CD8-positive, alpha-beta memory T cell (primary cell): ENCODE results near the gene FAM174B. TPM values are rescaled to one million over a fixed set of nuclear protein-coding genes. Genes with fewer than 3 reads are reported as not detected.

ENCODE experiments used
- CTCF ChIA-PET: fragments of 350-600 bp; sonication (Branson Sonifier 250); formaldehyde crosslinking; loops from one replicate; lab custom pipeline; 2021; ENCODE audit warnings: antibody characterized with exemption; lab: Charles Lee
- POLR2A ChIA-PET: fragments of 350-600 bp; sonication (Branson Sonifier 250); formaldehyde crosslinking; loops from one replicate; lab custom pipeline; 2021; ENCODE audit warnings: antibody characterized with exemption; lab: Charles Lee
- DNase-seq, 5 donors: peaks; one replicate each; pipeline versions ENCODE4 v3.0.0 to v3.0.0-alpha.2; 2020 to 2022; ENCODE audit warnings: mixed read lengths in 1 of 5
- H3K27ac ChIP-seq: one replicate; pipeline ENCODE4 v1.7.0; 2013; ENCODE audit warnings: low read depth, mild to moderate bottlenecking, low read length, moderate library complexity
- H3K27me3 ChIP-seq: 2 replicates; pipeline ENCODE4 v1.7.0; 2013; ENCODE audit warnings: low read length, mild to moderate bottlenecking; ENCODE audit not compliant: insufficient read depth, poor library complexity, severe bottlenecking
- H3K36me3 ChIP-seq: 2 replicates; pipeline ENCODE4 v1.7.0; 2013; ENCODE audit warnings: mild to moderate bottlenecking, low read length, moderate library complexity; ENCODE audit not compliant: insufficient read depth
- H3K4me1 ChIP-seq: 2 replicates; pipeline ENCODE4 v1.7.0; 2013; ENCODE audit warnings: mild to moderate bottlenecking, low read length, moderate library complexity; ENCODE audit not compliant: insufficient read depth
- H3K4me3 ChIP-seq: 2 replicates; pipeline ENCODE4 v1.7.0; 2013; ENCODE audit warnings: mild to moderate bottlenecking, low read length
- H3K9me3 ChIP-seq: 2 replicates; pipeline ENCODE4 v1.7.0; 2013; ENCODE audit warnings: mild to moderate bottlenecking, low read length
- H3K27ac Mint-ChIP-seq, 8 donors: one replicate each; pipeline ENCODE4 v1.8.0; 2020 to 2021; ENCODE audit warnings: mixed read lengths in 8 of 8, mild to moderate bottlenecking in 6 of 8, inconsistent platforms in 3 of 8, moderate library complexity in 3 of 8
- H3K27me3 Mint-ChIP-seq, 2 donors: one replicate each; pipeline ENCODE4 v1.8.0; 2020 to 2021; ENCODE audit warnings: mixed read lengths in 2 of 2, mild to moderate bottlenecking in 1 of 2, moderate library complexity in 1 of 2
- H3K36me3 Mint-ChIP-seq, 3 donors: one replicate each; pipeline ENCODE4 v1.8.0; 2020 to 2021; ENCODE audit warnings: mixed read lengths in 3 of 3, inconsistent platforms in 1 of 3, mild to moderate bottlenecking in 1 of 3
- H3K4me1 Mint-ChIP-seq, 3 donors: one replicate each; pipeline ENCODE4 v1.8.0; 2020 to 2021; ENCODE audit warnings: mixed read lengths in 3 of 3, inconsistent platforms in 1 of 3, mild to moderate bottlenecking in 1 of 3
- H3K4me3 Mint-ChIP-seq, 7 donors: one replicate each; pipeline ENCODE4 v1.8.0; 2020 to 2021; ENCODE audit warnings: mixed read lengths in 7 of 7, mild to moderate bottlenecking in 6 of 7, moderate library complexity in 4 of 7, inconsistent platforms in 2 of 7
- H3K9me3 Mint-ChIP-seq, 5 donors: one replicate each; pipeline ENCODE4 v1.8.0; 2020 to 2022; ENCODE audit warnings: mixed read lengths in 5 of 5, mild to moderate bottlenecking in 3 of 5, moderate library complexity in 2 of 5, inconsistent platforms in 1 of 5
- polyA plus RNA-seq: library from polyadenylated mRNA; unstranded; fragments of 300-500 nt; fragmentation: Illumina TruSeq; gene quantifications from one replicate; pipeline ENCODE4 v1.2.3, GENCODE V29; 2021
- total RNA-seq, 2 experiments: library from RNA; stranded (reverse); gene quantifications; one replicate each; pipeline ENCODE4 v1.2.3, GENCODE V29; 2021

FAM174B gene
- total and polyA plus RNA-seq, 3 experiments from 2014 or later = 0.82 to 3.9 (median 3.9) TPM

GRCh38 chr15:92682741-92683510 is 27.4 kb upstream of the FAM174B start:
- no peak overlapping the region for H3K27ac Mint-ChIP-seq
- H3K4me1 ChIP-seq = no peaks in the 10 kb centered on the region

GRCh38 chr15:92681141-92681631 is 25.6 kb upstream of the FAM174B start:
- Mint-ChIP-seq H3K9me3 (peaks cover 0 to 5% (median 4%) of the 10 kb centered on the region in 5 donors), H3K27me3 (peaks cover 5 to 49% of the 10 kb centered on the region in 2 donors), H3K4me1 (no peaks in the 10 kb centered on the region), H3K4me3 (no peak overlapping the region), H3K36me3 (no peaks in the 10 kb centered on the region), H3K27ac (no peak overlapping the region)
- POLR2A ChIA-PET = no interaction called here
- H3K4me1 ChIP-seq = no peaks in the 10 kb centered on the region
- H3K27ac ChIP-seq = no peak overlapping the region
- H3K4me3 ChIP-seq = no peak overlapping the region
- DNase-seq = no peak
- H3K9me3 ChIP-seq = no peaks in the 10 kb centered on the region
- CTCF ChIA-PET = no interaction called here
- no peaks in the 10 kb centered on the region for H3K27me3 ChIP-seq
- no peaks in the 10 kb centered on the region for H3K36me3 ChIP-seq

More at GRCh38 chr15:92682741-92683510, 27.4 kb upstream of the FAM174B start:
- no peak for DNase-seq
- no peaks in the 10 kb centered on the region for H3K9me3 ChIP-seq
- H3K4me1 Mint-ChIP-seq = no peaks in the 10 kb centered on the region
- peaks cover 5 to 41% of the 10 kb centered on the region in 2 donors for H3K27me3 Mint-ChIP-seq
- H3K4me3 ChIP-seq = no peak overlapping the region
- no peaks in the 10 kb centered on the region for H3K36me3 ChIP-seq
- no peak overlapping the region for H3K27ac ChIP-seq
- peaks cover 0 to 3% (median 1%) of the 10 kb centered on the region in 5 donors for H3K9me3 Mint-ChIP-seq
- H3K36me3 Mint-ChIP-seq = peaks cover 0 to 2% (median 0%) of the 10 kb centered on the region in 3 donors
- ChIA-PET CTCF (no interaction called here), POLR2A (no interaction called here)
- H3K27me3 ChIP-seq = no peaks in the 10 kb centered on the region
- no peak overlapping the region for H3K4me3 Mint-ChIP-seq

GRCh38 chr15:92677999-92678398 is 22.4 kb upstream of the FAM174B start:
- Mint-ChIP-seq H3K9me3 (peaks cover 0 to 5% (median 4%) of the 10 kb centered on the region in 5 donors), H3K4me1 (no peaks in the 10 kb centered on the region), H3K36me3 (no peaks in the 10 kb centered on the region), H3K27ac (no peak overlapping the region), H3K4me3 (no peak overlapping the region), H3K27me3 (peaks cover 4 to 38% of the 10 kb centered on the region in 2 donors)
- Histone ChIP-seq H3K9me3 (no peaks in the 10 kb centered on the region), H3K27ac (no peak overlapping the region), H3K36me3 (no peaks in the 10 kb centered on the region), H3K4me1 (no peaks in the 10 kb centered on the region), H3K4me3 (no peak overlapping the region), H3K27me3 (no peaks in the 10 kb centered on the region)
- ChIA-PET CTCF (no interaction called here), POLR2A (no interaction called here)
- DNase-seq = no peak

- no peak for DNase-seq
- peaks cover 0 to 5% (median 4%) of the 10 kb centered on the region in 5 donors for H3K9me3 Mint-ChIP-seq
- no peaks in the 10 kb centered on the region for H3K36me3 Mint-ChIP-seq
- Histone ChIP-seq H3K9me3 (no peaks in the 10 kb centered on the region), H3K27ac (no peak overlapping the region), H3K4me3 (no peak overlapping the region), H3K36me3 (no peaks in the 10 kb centered on the region), H3K4me1 (no peaks in the 10 kb centered on the region), H3K27me3 (no peaks in the 10 kb centered on the region)
- no peak overlapping the region for H3K4me3 Mint-ChIP-seq
- H3K4me1 Mint-ChIP-seq = no peaks in the 10 kb centered on the region
- ChIA-PET POLR2A (no interaction called here), CTCF (no interaction called here)
- peaks cover 7 to 30% of the 10 kb centered on the region in 2 donors for H3K27me3 Mint-ChIP-seq
- H3K27ac Mint-ChIP-seq = no peak overlapping the region
Measured at GRCh38 chr15:92676561-92676960, 21.0 kb upstream of the FAM174B start.

- no peaks in the 10 kb centered on the region for H3K36me3 ChIP-seq
- no peak overlapping the region for H3K27ac ChIP-seq
- no peaks in the 10 kb centered on the region for H3K4me1 ChIP-seq
- H3K9me3 ChIP-seq = no peaks in the 10 kb centered on the region
- H3K27ac Mint-ChIP-seq = no peak overlapping the region
- no peak overlapping the region for H3K4me3 ChIP-seq
- H3K27me3 ChIP-seq = no peaks in the 10 kb centered on the region
- no peak for DNase-seq
- H3K27me3 Mint-ChIP-seq = peaks cover 10 to 35% of the 10 kb centered on the region in 2 donors
- ChIA-PET CTCF (no interaction called here), POLR2A (no interaction called here)
- no peaks in the 10 kb centered on the region for H3K4me1 Mint-ChIP-seq
- no peaks in the 10 kb centered on the region for H3K36me3 Mint-ChIP-seq
- H3K4me3 Mint-ChIP-seq = no peak overlapping the region
- peaks cover 0 to 5% (median 4%) of the 10 kb centered on the region in 5 donors for H3K9me3 Mint-ChIP-seq
Measured at GRCh38 chr15:92675485-92675884, 19.9 kb upstream of the FAM174B start.

- H3K36me3 Mint-ChIP-seq = no peaks in the 10 kb centered on the region
- Histone ChIP-seq H3K27me3 (no peaks in the 10 kb centered on the region), H3K4me1 (no peaks in the 10 kb centered on the region), H3K27ac (no peak overlapping the region), H3K9me3 (no peaks in the 10 kb centered on the region), H3K4me3 (no peak overlapping the region), H3K36me3 (no peaks in the 10 kb centered on the region)
- POLR2A ChIA-PET = no interaction called here
- peaks cover 10 to 34% of the 10 kb centered on the region in 2 donors for H3K27me3 Mint-ChIP-seq
- H3K27ac Mint-ChIP-seq = no peak overlapping the region
- no peak overlapping the region for H3K4me3 Mint-ChIP-seq
- CTCF ChIA-PET = no interaction called here
- no peak for DNase-seq
- no peaks in the 10 kb centered on the region for H3K4me1 Mint-ChIP-seq
- H3K9me3 Mint-ChIP-seq = peaks cover 0 to 5% (median 4%) of the 10 kb centered on the region in 5 donors
Measured at GRCh38 chr15:92674347-92674746, 18.8 kb upstream of the FAM174B start.

GRCh38 chr15:92672102-92672501 is 16.5 kb upstream of the FAM174B start:
- Mint-ChIP-seq H3K36me3 (no peaks in the 10 kb centered on the region), H3K27me3 (peaks cover 8 to 29% of the 10 kb centered on the region in 2 donors), H3K4me1 (no peaks in the 10 kb centered on the region), H3K4me3 (no peak overlapping the region), H3K9me3 (peaks cover 0 to 5% (median 2%) of the 10 kb centered on the region in 5 donors), H3K27ac (no peak overlapping the region)
- ChIA-PET POLR2A (no interaction called here), CTCF (no interaction called here)
- Histone ChIP-seq H3K4me3 (no peak overlapping the region), H3K27me3 (no peaks in the 10 kb centered on the region), H3K4me1 (no peaks in the 10 kb centered on the region), H3K27ac (no peak overlapping the region), H3K9me3 (no peaks in the 10 kb centered on the region), H3K36me3 (no peaks in the 10 kb centered on the region)
- no peak for DNase-seq

- Histone ChIP-seq H3K4me1 (no peaks in the 10 kb centered on the region), H3K4me3 (no peak overlapping the region), H3K27ac (no peak overlapping the region), H3K36me3 (no peaks in the 10 kb centered on the region), H3K9me3 (no peaks in the 10 kb centered on the region), H3K27me3 (no peaks in the 10 kb centered on the region)
- no peaks in the 10 kb centered on the region for H3K4me1 Mint-ChIP-seq
- H3K4me3 Mint-ChIP-seq = no peak overlapping the region
- H3K27ac Mint-ChIP-seq = no peak overlapping the region
- H3K9me3 Mint-ChIP-seq = no peaks in the 10 kb centered on the region
- ChIA-PET POLR2A (no interaction called here), CTCF (interaction anchor here (0.5 kb wide), 1 partner anchor 551 kb away, joined by 3 read pairs; no protein-coding TSS in a partner anchor)
- H3K36me3 Mint-ChIP-seq = no peaks in the 10 kb centered on the region
- peaks cover 8 to 27% of the 10 kb centered on the region in 2 donors for H3K27me3 Mint-ChIP-seq
- DNase-seq = no peak
Measured at GRCh38 chr15:92671406-92671805, 15.8 kb upstream of the FAM174B start.
